SK-MEL-5 (cell line): ENCODE measurements around the gene PCDH9. TPM values are rescaled to one million over a fixed set of nuclear protein-coding genes. Genes with fewer than 3 reads are reported as not detected.
A peak's percentile ranks its signal among the peaks of the same experiment; 100 is the strongest.
"Not testable (repeated sequence)": the region's sequence is repeated elsewhere in the genome, so short reads cannot be mapped to it uniquely, and the experiment has no call there.

ENCODE experiments used
- DNase-seq: peaks from one replicate; pipeline ENCODE4 v3.0.0-alpha.2; 2016; ENCODE audit warnings: low read depth, low spot score
- in situ Hi-C: cut with HindIII; loops from 2 replicates; pipeline ENCODE4 v1.10.0; 2016; ENCODE audit warnings: low sequenced_read_pairs, high pct_unique_total_duplicates, low pct_unique_long_range_greater_than_20kb
- total RNA-seq: library from RNA; depleted of rRNA; stranded (reverse); fragments of >200 nt; shearing (Covaris generic); gene quantifications from 2 replicates; pipeline ENCODE4 v1.2.3, GENCODE V29; 2014

The PCDH9 gene
- total RNA-seq, 1 experiment from 2014 or later, result 1.4 TPM

DNA sequence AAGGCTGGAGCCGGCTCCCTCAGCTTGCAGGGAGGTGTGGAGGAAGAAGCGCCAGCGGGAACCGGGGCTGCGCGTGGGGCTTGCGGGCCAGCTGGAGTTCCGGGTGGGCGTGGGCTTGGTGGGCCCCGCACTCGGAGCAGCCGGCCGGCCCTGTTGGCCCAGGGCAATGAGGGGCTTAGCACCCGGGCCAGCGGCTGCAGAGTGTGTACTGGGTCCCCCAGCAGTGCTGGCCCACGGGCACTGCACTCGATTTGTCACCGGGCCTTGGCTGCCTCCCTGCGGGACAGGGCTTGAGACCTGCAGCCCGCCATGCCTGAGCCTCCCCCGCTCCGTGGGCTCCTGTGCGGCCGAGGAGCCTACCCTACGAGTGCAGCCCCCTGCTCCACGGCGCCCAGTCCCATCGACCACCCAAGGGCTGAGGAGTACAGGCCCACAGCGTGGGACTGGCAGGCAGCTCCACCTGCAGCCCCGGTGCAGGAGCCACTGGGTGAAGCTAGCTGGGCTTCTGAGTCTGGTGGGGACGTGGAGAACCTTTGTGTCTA lies 608.2 kb downstream of the PCDH9 start:
- in situ Hi-C loops, result not testable (repeated sequence)

DNA sequence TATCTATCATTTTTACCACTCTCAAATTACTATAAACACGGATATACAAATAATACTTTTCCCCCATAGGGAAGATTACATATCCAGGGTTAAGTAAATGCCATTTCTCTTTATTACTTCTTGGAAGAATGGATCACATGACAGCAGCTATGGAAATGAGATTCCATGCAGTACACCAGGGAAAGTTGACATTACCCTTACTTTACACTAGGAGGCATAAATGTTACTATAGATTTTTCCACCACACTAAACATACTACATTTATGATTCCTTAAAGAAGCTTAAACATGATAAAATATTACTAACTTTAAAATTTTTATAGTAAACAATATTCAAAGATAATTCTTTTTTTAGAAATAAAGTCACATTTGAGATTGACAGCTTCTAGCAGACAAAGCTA lies 611.4 kb downstream of the PCDH9 start:
- peak; percentile 59 for DNase-seq
- in situ Hi-C loops, result no loop called here

More for the DNA sequence above, 608.2 kb downstream of the PCDH9 start:
- not testable (repeated sequence) for DNase-seq

DNA sequence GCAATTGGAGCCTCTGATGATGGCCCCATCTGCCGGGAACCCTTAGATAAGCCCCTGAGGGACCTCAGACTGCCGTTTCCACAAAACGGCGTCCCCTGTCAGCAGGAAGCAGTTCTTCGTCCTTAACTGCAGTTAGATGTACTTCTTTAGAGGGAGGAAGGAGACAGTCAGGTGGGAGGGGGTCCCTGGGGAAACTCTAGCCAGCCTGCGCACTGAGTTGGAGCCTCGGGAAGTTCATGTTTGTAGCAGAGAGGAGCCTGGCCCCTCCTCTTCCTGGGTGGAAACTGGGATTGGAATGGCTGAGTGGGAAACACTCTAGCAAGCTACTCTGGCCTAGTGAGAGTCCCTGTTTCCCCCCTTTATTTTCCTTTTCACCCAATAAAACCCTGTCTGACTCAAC lies 612.4 kb downstream of the PCDH9 start:
- in situ Hi-C loops, result no loop called here
- DNase-seq, result no peak

DNA sequence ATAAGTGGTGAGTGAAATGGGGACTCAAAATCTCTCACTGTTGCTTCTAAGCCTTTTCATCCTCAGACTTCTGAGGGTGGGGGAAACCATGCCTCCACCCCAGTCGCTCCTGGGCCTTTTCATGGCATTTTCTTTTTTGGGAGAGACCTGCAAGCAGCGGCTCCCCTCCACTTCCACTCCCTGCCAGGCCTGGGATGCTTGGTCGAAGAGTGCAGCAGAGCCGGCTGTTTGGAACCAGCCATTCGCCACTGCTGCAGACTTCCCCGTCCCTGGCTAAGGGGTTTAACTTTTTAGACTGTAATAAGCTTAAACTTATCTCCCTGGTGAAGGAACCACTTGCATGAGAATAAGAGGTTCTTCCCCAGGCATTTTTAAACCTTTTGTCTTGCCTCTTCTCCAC lies 617.2 kb downstream of the PCDH9 start:
- no peak for DNase-seq
- in situ Hi-C loops, result no loop called here

DNA sequence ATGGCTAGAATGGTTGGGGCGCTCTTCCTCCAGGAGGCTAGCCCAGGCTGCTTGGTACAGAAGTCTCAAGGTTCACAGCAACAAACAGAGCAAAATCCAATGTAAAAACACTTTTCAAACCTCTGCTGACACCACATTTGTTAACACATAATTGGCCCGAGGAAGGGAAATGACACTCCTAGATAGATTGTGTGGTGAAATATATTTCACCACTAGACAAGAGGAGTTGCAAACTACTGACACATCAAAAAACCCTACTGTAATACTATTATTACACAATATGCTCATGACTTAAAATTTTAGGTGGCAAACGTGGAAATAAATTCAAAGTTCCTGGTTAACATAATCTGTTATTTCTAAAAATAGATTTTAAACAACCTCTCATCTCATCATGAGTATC lies 643.6 kb downstream of the PCDH9 start:
- in situ Hi-C loops, result no loop called here
- DNase-seq, result no peak

DNA sequence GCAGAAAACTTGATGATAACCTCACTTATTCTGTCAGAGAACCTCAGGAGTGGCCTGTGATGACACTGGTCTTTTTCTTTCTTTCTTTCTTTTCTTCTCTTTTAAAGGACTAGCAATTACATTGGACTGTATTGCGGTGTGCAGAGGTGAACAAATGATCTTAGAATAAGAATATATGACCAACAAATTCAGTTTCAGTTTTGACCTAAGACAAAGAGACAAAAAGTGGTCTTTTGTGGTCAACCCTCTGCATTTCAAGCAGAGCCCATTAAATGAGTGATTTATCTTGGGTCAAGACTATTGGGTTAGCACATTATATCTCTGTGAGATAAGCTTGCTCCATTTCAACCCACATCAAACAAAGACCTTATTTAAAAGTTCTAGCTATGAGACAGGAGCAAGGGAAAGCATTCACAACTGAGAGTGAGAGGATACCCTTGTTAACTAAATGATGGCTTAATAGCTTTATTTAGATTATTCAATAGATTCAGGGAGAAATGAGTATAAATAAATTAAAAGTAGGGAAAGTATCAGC lies 644.4 kb downstream of the PCDH9 start:
- peak; percentile 7 for DNase-seq
- in situ Hi-C loops, result no loop called here

DNA sequence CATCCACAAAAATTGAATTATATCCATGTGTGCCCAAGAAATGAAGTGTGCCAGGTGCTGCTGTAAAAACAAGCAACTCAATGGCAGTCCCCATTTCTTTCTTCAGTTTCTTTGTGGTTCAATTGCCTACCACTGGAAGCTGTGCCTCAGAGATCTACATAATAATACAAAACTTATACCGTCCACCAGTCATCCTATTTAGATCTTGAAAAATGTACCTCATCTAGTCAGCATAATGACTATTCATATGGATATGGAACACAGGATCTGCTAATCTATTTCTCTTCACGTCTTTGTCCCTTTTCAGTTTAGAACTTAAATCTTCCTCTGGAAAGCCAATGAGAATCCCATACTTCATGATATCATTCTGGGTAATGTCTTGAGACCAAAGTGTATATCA lies 648.5 kb downstream of the PCDH9 start:
- no peak for DNase-seq
- in situ Hi-C loops, result no loop called here

DNA sequence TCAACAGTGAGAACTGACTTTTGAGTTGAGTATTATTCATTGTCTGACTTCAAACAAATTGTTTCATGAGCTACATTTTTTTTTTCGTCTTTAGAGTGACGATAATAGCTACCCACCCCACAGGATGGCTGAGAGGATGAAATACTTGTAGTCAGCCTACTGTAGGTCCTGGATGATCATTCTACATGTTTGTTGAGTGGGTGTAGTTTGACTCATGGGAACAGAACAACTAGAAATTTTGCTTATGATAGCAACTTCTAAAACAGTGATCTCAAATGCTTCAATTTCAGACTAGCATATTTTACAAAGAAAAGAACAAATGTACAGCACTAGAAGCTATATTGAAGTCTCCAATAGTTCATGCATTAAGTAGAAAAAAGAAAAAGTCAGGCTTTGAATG lies 651.8 kb downstream of the PCDH9 start:
- in situ Hi-C loops, result no loop called here
- no peak for DNase-seq

DNA sequence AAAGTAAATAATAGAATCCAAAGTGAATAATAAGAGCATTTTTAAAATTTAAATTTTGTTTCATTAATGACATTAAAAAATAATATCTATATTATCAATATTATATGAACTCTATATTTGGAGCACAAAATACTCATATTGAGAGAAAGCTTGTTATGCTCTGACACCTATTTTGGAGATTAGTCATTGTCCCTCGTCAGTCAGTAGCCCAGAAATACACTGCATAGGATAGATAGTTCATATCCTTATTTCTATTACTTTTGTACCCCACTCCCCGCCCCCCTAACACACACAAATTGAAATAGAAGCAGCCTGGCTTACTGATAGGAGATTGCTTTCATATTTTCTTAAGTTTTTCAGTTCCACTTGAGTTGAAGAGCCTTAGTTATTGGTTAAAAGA lies 652.8 kb downstream of the PCDH9 start:
- no peak for DNase-seq
- in situ Hi-C loops, result no loop called here

DNA sequence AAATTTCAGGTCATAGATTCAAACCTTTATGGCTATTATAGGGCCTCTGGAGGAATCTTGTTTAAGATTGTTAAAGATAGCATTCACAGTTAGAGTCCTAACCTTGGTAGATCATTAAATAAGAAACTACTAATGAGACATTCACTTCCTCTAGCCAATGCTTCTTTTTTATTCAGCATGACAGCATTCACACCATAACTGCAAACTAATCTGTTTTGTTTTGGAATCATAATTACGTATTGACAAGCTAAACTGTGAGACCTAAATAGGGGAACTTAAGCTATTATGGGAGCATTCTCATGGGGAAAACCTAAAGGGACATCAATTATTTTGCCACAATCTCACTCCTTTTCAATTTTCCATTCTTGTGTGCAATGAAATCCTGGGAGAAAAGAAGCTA lies 653.8 kb downstream of the PCDH9 start:
- no peak for DNase-seq
- in situ Hi-C loops, result no loop called here

DNA sequence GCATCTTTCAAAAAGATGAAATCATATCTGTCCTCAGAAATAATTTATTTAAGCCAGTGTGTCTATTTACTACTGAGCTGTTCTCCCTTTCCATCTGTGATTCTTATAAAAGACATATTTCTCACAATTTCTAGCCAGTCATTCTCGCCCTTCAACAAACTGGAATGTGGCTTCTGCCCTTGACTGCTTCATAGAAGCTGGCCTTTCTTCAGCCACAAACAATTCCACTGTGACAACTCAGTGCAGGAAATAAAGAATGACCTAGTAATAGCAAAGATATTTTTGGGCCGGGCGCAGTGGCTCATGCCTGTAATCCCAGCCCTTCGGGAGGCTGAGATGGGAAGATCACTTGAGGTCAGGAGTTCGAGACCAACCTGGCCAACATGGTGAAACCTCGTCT lies 655.5 kb downstream of the PCDH9 start:
- in situ Hi-C loops, result no loop called here
- DNase-seq, result no peak

DNA sequence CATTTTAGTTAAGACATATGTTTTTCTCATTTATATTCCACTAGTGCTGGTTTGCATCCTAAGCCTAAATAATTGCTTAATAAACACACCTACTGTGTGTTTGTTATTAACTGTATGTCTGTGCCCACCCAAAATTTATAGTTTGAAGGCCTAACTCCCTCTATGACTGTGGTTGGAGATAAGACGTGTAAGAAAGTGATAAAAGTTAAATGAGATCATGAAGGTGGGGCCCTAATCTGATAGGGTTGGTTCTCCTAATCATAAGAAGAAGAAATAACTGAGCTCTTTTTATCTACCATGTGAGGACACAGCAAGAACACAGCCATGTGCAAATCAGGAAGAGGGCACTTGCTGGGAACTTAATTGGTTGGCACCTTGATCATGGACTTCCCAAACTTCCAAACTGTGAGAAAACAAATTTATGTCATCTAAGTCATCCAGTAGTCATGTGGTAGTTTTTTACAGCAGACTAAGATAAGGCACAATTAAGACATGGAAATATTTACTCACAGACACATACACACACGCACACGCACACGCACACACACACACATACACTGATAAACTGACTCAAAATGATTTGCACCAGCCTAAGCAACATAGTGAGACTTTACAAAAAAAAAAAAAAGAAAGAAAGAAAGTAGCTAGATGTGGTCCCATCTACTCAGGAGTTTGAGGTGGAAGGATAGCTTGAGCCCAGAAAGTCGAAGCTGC lies 662.1 kb downstream of the PCDH9 start:
- no peak for DNase-seq
- in situ Hi-C loops, result no loop called here

DNA sequence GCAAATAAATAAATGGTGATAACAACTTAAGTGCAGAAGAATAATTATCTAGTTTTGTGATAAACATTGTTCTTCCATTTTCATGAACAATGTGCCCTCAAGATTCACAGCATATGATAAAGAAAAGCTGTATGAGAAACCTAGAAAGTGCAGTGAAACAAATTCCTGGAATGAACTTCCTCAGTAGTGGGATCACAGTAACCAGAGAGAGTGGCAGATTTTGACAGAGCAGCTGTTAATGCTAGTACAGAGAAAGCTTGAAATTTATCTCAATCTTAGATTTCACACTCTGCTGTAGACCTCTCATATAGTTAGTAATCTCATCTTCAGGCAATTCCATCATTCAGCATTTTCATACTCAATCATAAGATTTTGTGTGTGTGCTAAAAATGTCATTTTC lies 664.9 kb downstream of the PCDH9 start:
- in situ Hi-C loops, result no loop called here
- DNase-seq, result no peak

DNA sequence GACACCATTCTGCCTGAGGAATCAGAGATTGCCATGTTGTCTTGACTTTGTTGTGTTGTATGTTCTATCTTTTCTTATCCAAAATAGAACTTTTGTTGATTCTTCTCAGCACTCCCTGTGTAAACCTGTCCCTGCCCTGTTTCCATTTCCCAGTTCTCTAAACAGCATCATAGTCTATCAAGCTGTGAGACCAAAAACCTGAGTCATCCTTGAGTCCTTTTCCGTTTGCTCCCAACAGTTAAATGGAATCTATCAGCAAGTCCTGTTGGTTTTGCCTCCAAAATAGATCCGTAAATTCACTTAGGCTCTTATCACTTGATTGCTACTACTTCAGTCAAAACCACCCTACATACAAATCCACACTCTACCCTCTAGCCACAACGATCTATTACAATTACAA lies 667.1 kb downstream of the PCDH9 start:
- in situ Hi-C loops, result no loop called here
- DNase-seq, result no peak

DNA sequence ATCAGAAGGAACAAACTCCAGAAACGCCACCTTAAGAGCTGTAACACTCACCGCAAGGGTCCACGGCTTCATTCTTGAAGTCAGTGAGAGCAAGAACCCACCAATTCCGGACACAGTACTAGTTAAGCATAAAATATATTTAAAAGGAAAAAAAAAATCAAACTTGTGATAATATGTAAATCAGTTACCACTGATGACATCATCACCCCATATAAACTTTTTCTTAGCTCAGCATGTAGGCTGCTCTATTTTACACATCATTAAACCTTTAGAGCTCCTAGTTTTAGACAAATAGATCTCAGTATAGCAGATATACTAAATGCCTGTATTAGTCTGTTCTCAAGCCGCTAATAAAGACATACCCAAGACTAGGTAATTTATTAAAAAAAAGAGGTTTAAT lies 668.1 kb downstream of the PCDH9 start:
- in situ Hi-C loops, result no loop called here
- no peak for DNase-seq

DNA sequence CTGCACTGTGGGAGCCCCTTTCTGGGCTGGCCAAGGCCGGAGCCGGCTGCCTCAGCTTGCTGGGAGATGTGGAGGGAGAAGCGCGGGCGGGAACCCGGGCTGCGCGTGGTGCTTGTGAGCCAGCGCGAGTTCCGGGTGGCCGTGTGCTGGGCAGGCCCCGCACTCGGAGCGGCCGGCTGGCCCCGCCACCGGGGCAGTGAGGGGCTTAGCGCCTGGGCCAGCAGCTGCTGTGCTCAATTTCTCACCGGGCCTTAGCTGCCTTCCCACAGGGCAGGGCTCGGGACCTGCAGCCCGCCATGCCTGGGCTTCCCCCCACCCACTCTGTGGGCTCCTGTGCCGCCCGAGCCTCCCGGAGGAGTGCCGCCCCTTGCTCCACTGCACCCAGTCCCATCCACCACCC lies 669.1 kb downstream of the PCDH9 start:
- DNase-seq, result no peak
- in situ Hi-C loops, result no loop called here

DNA sequence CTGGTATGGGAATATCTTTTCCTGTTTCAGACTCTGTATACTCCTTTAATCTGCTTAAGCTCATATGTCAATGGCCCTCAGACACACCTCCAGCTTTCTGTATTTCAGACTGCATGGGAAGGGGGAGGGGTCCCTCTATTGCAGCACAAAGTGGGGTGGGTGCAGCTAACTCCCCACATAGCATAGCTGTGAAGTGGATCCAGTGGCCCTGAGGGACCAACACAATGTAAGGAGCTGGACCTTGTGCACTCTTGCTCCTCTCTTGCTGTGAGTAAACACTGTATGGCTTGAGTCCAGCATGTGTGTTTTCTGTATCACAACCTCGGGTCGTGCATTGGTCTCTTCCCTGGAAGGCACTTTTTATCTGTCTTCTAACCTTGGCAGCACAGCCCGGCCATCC lies 669.9 kb downstream of the PCDH9 start:
- no peak for DNase-seq
- in situ Hi-C loops, result no loop called here

DNA sequence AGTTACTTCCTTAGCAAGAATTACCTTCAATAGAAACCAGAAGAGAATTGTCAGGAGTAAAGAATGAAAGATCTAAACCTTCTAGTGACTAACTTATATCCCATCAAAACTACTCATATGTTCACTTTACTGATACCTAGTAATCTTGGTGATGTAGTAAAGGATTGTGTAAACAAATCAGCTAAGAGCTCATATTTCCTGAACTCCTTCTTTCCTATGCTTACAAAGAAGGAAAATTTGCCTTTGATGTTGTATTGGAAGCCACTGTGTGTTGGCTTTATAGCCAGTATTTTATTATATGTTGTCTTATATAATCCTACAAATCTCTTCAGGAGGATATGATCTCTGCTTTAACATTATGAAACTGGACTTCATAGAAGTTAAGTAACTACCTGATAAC lies 671.0 kb downstream of the PCDH9 start:
- DNase-seq, result no peak
- in situ Hi-C loops, result no loop called here

DNA sequence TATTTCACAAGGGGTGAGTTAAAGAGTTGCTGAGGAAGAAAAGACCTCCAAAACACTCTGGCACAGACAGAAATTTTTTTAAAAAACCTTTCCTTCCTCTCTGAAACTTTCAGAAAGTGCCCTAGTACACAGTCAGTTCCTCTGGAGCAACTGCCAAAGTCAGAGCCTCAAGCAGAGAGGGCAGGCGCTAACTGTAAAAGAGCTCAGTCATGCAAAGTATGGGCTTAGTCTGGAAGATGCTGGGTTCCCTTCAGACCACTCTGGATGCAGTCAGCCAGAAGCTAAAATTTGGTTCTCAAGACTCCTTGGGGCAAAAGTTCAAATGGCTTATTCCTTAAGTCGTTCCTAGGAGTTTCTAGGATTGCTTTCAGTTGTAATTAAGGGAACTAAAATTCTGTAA lies 671.6 kb downstream of the PCDH9 start:
- in situ Hi-C loops, result no loop called here
- DNase-seq, result no peak
